SK-N-SH treated with all-trans-retinoic acid at 6 μM for 48 hours (cell line): ENCODE measurements around the gene HS6ST3.

Experiments
- ARNTL ChIP-seq: fragments of 450-650 bp; formaldehyde crosslinking; IDR thresholded peaks from 2 replicates; pipeline ENCODE4 v1.5.0; 2020; ENCODE audit warnings: low read depth, mild to moderate bottlenecking, moderate library complexity, borderline replicate concordance
- BACH2 ChIP-seq: fragments of 250-450 bp; sonication (Bioruptor Pico); IDR thresholded peaks from 2 replicates; pipeline ENCODE4 v1.9.0; 2021; ENCODE audit warnings: mild to moderate bottlenecking, borderline replicate concordance
- CREB5 ChIP-seq: fragments of 250-450 bp; sonication (Bioruptor Pico); IDR thresholded peaks from 2 replicates; pipeline ENCODE4 v1.5.1; 2020; ENCODE audit warnings: low read depth, mild to moderate bottlenecking, moderate library complexity
- CSDC2 ChIP-seq: fragments of 250-450 bp; sonication (Bioruptor Pico); IDR thresholded peaks from 2 replicates; pipeline ENCODE4 v1.5.0; 2020; ENCODE audit warnings: mild to moderate bottlenecking, moderate library complexity
- CSRNP3 ChIP-seq: fragments of 250-450 bp; sonication (Bioruptor Pico); IDR thresholded peaks from 2 replicates; pipeline ENCODE4 v1.5.1; 2021; ENCODE audit warnings: mild to moderate bottlenecking, moderate library complexity
- OSR1 ChIP-seq: fragments of 250-450 bp; sonication (Bioruptor Pico); IDR thresholded peaks from 2 replicates; pipeline ENCODE4 v1.8.0; 2022; ENCODE audit warnings: moderate library complexity, mild to moderate bottlenecking, inconsistent platforms
- PATZ1 ChIP-seq: fragments of 250-450 bp; sonication (Bioruptor Pico); IDR thresholded peaks from 2 replicates; pipeline ENCODE4 v1.8.0; 2020; ENCODE audit warnings: mild to moderate bottlenecking, moderate library complexity, borderline replicate concordance
- RARB ChIP-seq: fragments of 250-450 bp; sonication (Bioruptor Pico); IDR thresholded peaks from 2 replicates; pipeline ENCODE4 v1.8.0; 2021; ENCODE audit warnings: mild to moderate bottlenecking, moderate library complexity
- SNAI2 ChIP-seq: fragments of 250-450 bp; sonication (Bioruptor Pico); IDR thresholded peaks from 2 replicates; pipeline ENCODE4 v1.5.0; 2020; ENCODE audit warnings: mild to moderate bottlenecking, moderate library complexity
- TCF4 ChIP-seq: fragments of 250-450 bp; sonication (Bioruptor Pico); IDR thresholded peaks from 2 replicates; pipeline ENCODE4 v1.8.0; 2021; ENCODE audit warnings: mild to moderate bottlenecking, moderate library complexity, borderline replicate concordance
- ZFP30 ChIP-seq: fragments of 450-650 bp; formaldehyde crosslinking; IDR thresholded peaks from 2 replicates; pipeline ENCODE4 v1.5.0; 2022; ENCODE audit warnings: mild to moderate bottlenecking, moderate library complexity
- ZNF565 ChIP-seq: fragments of 450-650 bp; formaldehyde crosslinking; conservative IDR thresholded peaks from 2 replicates; pipeline ENCODE4 v1.5.0; 2020; ENCODE audit warnings: low read depth, mild to moderate bottlenecking, moderate library complexity
- ZNF70 ChIP-seq: fragments of 450-650 bp; formaldehyde crosslinking; IDR thresholded peaks from 2 replicates; pipeline ENCODE4 v1.5.0; 2020; ENCODE audit warnings: mild to moderate bottlenecking, moderate library complexity

- TF ChIP-seq PATZ1 (CRISPR knock-in tag), result no peak
- no peak for TF ChIP-seq ZFP30 (CRISPR knock-in tag)
- TF ChIP-seq CSRNP3 (CRISPR knock-in tag), result no peak
- TF ChIP-seq ZNF565 (CRISPR knock-in tag), result no peak
- TF ChIP-seq BACH2 (CRISPR knock-in tag), result no peak
- TF ChIP-seq CSDC2, result no peak
- no peak for TF ChIP-seq RARB
- TF ChIP-seq SNAI2 (CRISPR knock-in tag), result no peak
- no peak for TF ChIP-seq ARNTL
- no peak for TF ChIP-seq OSR1 (CRISPR knock-in tag)
- TF ChIP-seq CREB5 (CRISPR knock-in tag), result no peak
- TF ChIP-seq TCF4 (CRISPR knock-in tag), result no peak
- TF ChIP-seq ZNF70, result no peak
Observed at GRCh38 chr13:96677029-96677428, 587.1 kb downstream of the HS6ST3 start.
